Stomach (tissue), 9 donors: ENCODE results near the gene TATDN2. TPM values are rescaled to one million over a fixed set of nuclear protein-coding genes. Genes with fewer than 3 reads are reported as not detected.

Experiments
- DNase-seq, 2 donors: peaks; one replicate each; pipeline versions ENCODE4 v3.0.0 to v3.0.0-alpha.2; 2013 to 2019
- H3K27ac ChIP-seq, 5 donors: fragments of 200-600 bp in 4 of 5; sonication (generic) in 4 of 5; one replicate each; pipeline ENCODE4 v1.5.1; 2013 to 2019; ENCODE audit warnings: mild to moderate bottlenecking in 1 of 5, moderate library complexity in 1 of 5
- H3K27me3 ChIP-seq, 3 donors: fragments of 200-600 bp; sonication (generic); one replicate each; pipeline ENCODE4 v1.5.1; 2017 to 2019; ENCODE audit warnings: mixed run types in 1 of 3
- H3K36me3 ChIP-seq, 4 donors: fragments of 200-600 bp; sonication (generic); 1 replicate in 3 of 4; 2 replicates in 1 of 4; pipeline ENCODE4 v1.5.1; 2016 to 2019
- H3K4me1 ChIP-seq, 4 donors: fragments of 200-600 bp; sonication (generic); one replicate each; pipeline ENCODE4 v1.5.1; 2016 to 2019
- H3K4me3 ChIP-seq, 4 donors: fragments of 200-600 bp; sonication (generic) in 3 of 4; one replicate each; pipeline ENCODE4 v1.5.1; 2016 to 2019; ENCODE audit warnings: mild to moderate bottlenecking in 1 of 4
- H3K9me3 ChIP-seq, 4 donors: fragments of 200-600 bp; sonication (generic); one replicate each; pipeline ENCODE4 v1.5.1; 2016 to 2019
- CTCF ChIP-seq, 7 experiments: fragments of 450-650 bp in 4 of 7; fragments of 200-600 bp in 3 of 7; sonication (generic) in 3 of 7; IDR thresholded peaks; one replicate each; pipeline ENCODE4 v1.5.1; 2016 to 2019; ENCODE audit warnings: antibody characterized with exemption in 7 of 7, control low read depth in 2 of 7, mild to moderate bottlenecking in 1 of 7
- EP300 ChIP-seq: sonication (generic); formaldehyde crosslinking; IDR thresholded peaks from one replicate; pipeline ENCODE4 v1.6.1; 2017; ENCODE audit warnings: antibody characterized with exemption
- POLR2A ChIP-seq, 4 donors: fragments of 450-650 bp; IDR thresholded peaks; one replicate each; pipeline ENCODE4 v1.6.1; 2016; ENCODE audit warnings: antibody characterized with exemption in 4 of 4, control low read depth in 2 of 4, mild to moderate bottlenecking in 1 of 4, moderate library complexity in 1 of 4
- POLR2AphosphoS5 ChIP-seq, 3 donors: sonication (generic); formaldehyde crosslinking; IDR thresholded peaks; one replicate each; pipeline ENCODE4 v1.6.1; 2016; ENCODE audit warnings: antibody characterized with exemption in 3 of 3
- WGBS, 5 donors: extraction: QIAGEN DNeasy Blood & Tissue Kit in 3 of 5; methylation state at CpG; one replicate each; pipeline versions ENCODE4 v1.1.5 to v1.1.7; 2013 to 2018; 5-methylcytosine and 5-hydroxymethylcytosine counted together
- intact Hi-C: fragments of 100-400 bp; cut with DNase I; formaldehyde crosslinking; loops from one replicate; pipeline ENCODE4 v1.15.1; 2023; ENCODE audit warnings: low total_unique reads
- polyA plus RNA-seq, 3 donors: library from polyadenylated mRNA; stranded (reverse); fragments of 200-250 nt; gene quantifications; one replicate each; pipeline ENCODE4 v1.2.3, GENCODE V29; 2013
- small RNA-seq, 4 donors: library from RNA; depleted of rRNA; stranded (forward); fragments of <200 nt; gene quantifications; one replicate each; pipeline ENCODE3, GENCODE V24; 2016
- total RNA-seq, 5 donors: library from RNA; depleted of rRNA; stranded (reverse); fragments of >200 nt; gene quantifications; one replicate each; pipeline versions ENCODE4 v1.1.0 to v1.2.3, GENCODE V29; 2014 to 2016
- donor health status: healthy with polysubstance abuse.
- donor health status: Bipolar disorder and iron deficiency.
- donor health status: healthy.

TATDN2 gene
- total and polyA plus RNA-seq, 8 donors = 10.4 to 37.5 (median 17.1) TPM

GRCh38 chr3:10328460-10329071 is 80.3 kb downstream of the TATDN2 start:
- 31 to 49% (median 38%) methylated on average over 23 to 31 of the region's 31 CpGs for WGBS, 5 donors
- H3K36me3 ChIP-seq = no peaks in the 10 kb centered on the region
- peaks cover 0 to 48% (median 19%) of the 10 kb centered on the region in 3 donors for H3K27me3 ChIP-seq
- H3K4me3 ChIP-seq = no peak overlapping the region
- no peaks in the 10 kb centered on the region for H3K9me3 ChIP-seq
- intact Hi-C loops = no loop called here
- no peak overlapping the region for H3K27ac ChIP-seq
- TF ChIP-seq POLR2AphosphoS5 (IDR thresholded peaks at IDR 0.05) (no peak), POLR2A (IDR thresholded peaks at IDR 0.05) (no peak), CTCF (IDR thresholded peaks at IDR 0.05) (no peak), EP300 (no peak)
- DNase-seq = no peak
- H3K4me1 ChIP-seq = no peaks in the 10 kb centered on the region

DNA sequence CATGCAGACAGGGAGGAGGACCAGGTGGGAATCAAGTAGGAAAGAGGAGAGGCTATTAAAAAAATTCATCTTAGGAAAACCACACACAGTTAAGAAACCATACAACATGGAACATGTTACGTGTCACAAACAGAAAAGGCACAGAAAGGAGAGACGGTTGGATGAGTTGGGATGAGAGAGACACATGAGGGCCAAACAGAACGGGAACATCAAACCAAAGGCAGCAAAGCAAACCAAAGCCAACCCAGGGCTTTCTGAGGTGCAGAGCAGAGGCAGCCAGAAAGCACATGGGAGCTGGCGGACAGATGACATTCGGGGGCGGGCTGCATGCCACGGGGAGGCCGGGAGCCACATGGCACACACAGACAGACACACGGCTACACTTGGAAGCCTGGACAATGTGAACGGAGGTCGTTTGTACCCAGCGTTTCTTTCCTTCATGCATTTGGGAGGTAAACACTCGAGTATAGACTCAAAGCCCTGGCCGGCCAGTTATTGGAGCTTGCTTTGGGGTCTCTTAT is 81.3 kb downstream of the TATDN2 start:
- H3K27ac ChIP-seq = no peak overlapping the region
- no peaks in the 10 kb centered on the region for H3K9me3 ChIP-seq
- H3K36me3 ChIP-seq = no peaks in the 10 kb centered on the region
- no peaks in the 10 kb centered on the region for H3K4me1 ChIP-seq
- 70 to 79% (median 72%) methylated on average over 14 of the region's 14 CpGs for WGBS, 5 donors
- no peak for DNase-seq
- TF ChIP-seq CTCF (IDR thresholded peaks at IDR 0.05) (no peak), POLR2A (IDR thresholded peaks at IDR 0.05) (no peak), EP300 (no peak), POLR2AphosphoS5 (IDR thresholded peaks at IDR 0.05) (no peak)
- peaks cover 0 to 53% (median 19%) of the 10 kb centered on the region in 3 donors for H3K27me3 ChIP-seq
- H3K4me3 ChIP-seq = no peak overlapping the region
- intact Hi-C loops = no loop called here

DNA sequence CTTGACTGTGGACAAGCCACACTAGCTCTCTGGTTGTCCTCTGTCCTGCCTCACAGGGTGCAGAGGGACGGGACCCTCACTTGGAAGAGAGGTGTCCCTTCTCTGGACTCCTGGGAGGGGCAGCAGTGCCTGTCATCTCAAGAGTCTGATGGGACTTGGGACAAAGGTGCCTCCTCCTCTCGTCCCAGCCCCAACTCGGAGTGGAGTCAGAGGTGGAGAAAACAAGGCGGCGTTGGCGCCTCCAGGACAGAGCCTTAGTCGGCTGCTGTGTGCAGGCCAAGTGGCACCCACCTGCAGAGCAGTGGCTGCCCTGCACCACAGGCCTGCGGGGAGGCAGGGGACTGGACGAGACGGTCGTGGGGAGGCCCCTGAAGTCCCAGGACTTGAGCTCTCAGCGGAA is 82.1 kb downstream of the TATDN2 start:
- intact Hi-C loops = no loop called here
- Histone ChIP-seq H3K4me3 (no peak overlapping the region), H3K4me1 (no peaks in the 10 kb centered on the region), H3K36me3 (no peaks in the 10 kb centered on the region), H3K9me3 (no peaks in the 10 kb centered on the region), H3K27ac (no peak overlapping the region), H3K27me3 (peaks cover 0 to 55% (median 19%) of the 10 kb centered on the region in 3 donors)
- DNase-seq = no peak
- TF ChIP-seq POLR2AphosphoS5 (IDR thresholded peaks at IDR 0.05) (no peak), EP300 (no peak), POLR2A (IDR thresholded peaks at IDR 0.05) (no peak), CTCF (IDR thresholded peaks at IDR 0.05) (no peak)
- 64 to 75% (median 71%) methylated on average over 12 of the region's 12 CpGs for WGBS, 5 donors

Small RNA genes lying within 50 kb of the gene (small RNA-seq; reads per million reads assigned to genes)
- 0.20 to 0.46 (median 0.40) reads per million in 4 donors for gene MIR378B
- gene RF02126 = 0 reads per million in 4 donors

Other genes starting within 250 kb of the TATDN2 start
- 10 to 100 TPM in 1 of 5 donors, 1 to 10 TPM in 4; 1.3 to 21.1 (median 6.1) TPM for gene FANCD2, start 222.0 kb upstream of the TATDN2 start, total RNA-seq
- gene FANCD2, start 222.0 kb upstream of the TATDN2 start, polyA plus RNA-seq = 1 to 10 TPM in 2 of 3 donors, under 1 TPM in 1; 0.61 to 6.3 (median 5.3) TPM
- not detected for gene FANCD2OS, start 140.2 kb upstream of the TATDN2 start, total RNA-seq
- gene FANCD2OS, start 140.2 kb upstream of the TATDN2 start, polyA plus RNA-seq = not detected
- 100 to 1,000 TPM in 1 of 5 donors, 10 to 100 TPM in 4; 14.5 to 130 (median 51.9) TPM for gene BRK1, start 132.8 kb upstream of the TATDN2 start, total RNA-seq
- 100 to 1,000 TPM; 175 to 262 (median 218) TPM for gene BRK1, start 132.8 kb upstream of the TATDN2 start, polyA plus RNA-seq
- gene VHL, start 106.7 kb upstream of the TATDN2 start, total RNA-seq = 10 to 100 TPM; 30.8 to 66.8 (median 36.2) TPM
- 10 to 100 TPM; 19.4 to 23.0 (median 20.0) TPM for gene VHL, start 106.7 kb upstream of the TATDN2 start, polyA plus RNA-seq
- gene IRAK2, start 83.5 kb upstream of the TATDN2 start, total RNA-seq = 1 to 10 TPM in 3 of 5 donors, under 1 TPM in 1, not detected in 1; 0.45 to 6.2 (median 1.9) TPM
- gene IRAK2, start 83.5 kb upstream of the TATDN2 start, polyA plus RNA-seq = 1 to 10 TPM; 1.5 to 3.8 (median 3.2) TPM
- 100 to 1,000 TPM in 2 of 5 donors, 10 to 100 TPM in 1, 1 to 10 TPM in 2; 1.7 to 804 (median 90.2) TPM for gene GHRL, start 44.5 kb downstream of the TATDN2 start, total RNA-seq
- 100 to 1,000 TPM; 379 to 728 (median 383) TPM for gene GHRL, start 44.5 kb downstream of the TATDN2 start, polyA plus RNA-seq
- gene SEC13, start 72.7 kb downstream of the TATDN2 start, total RNA-seq = 100 to 1,000 TPM in 2 of 5 donors, 10 to 100 TPM in 3; 79.1 to 120 (median 91.0) TPM
- gene SEC13, start 72.7 kb downstream of the TATDN2 start, polyA plus RNA-seq = 100 to 1,000 TPM in 1 of 3 donors, 10 to 100 TPM in 2; 64.0 to 122 (median 99.7) TPM